ENCODE data around the gene CNTNAP2.

GRCh38 chr7:146129296-146129695 lies 12.7 kb downstream of the CNTNAP2 start:
- TF ChIP-seq CTCF (IDR thresholded peaks at IDR 0.05) (no peak), POLR2A (IDR thresholded peaks at IDR 0.05) (no peak), EP300 (IDR thresholded peaks at IDR 0.05) (no peak)
